ENCODE results near the gene TMEM190. TPM values are rescaled to one million over a fixed set of nuclear protein-coding genes. Genes with fewer than 3 reads are reported as not detected.

Gene TMEM190
- total and polyA plus RNA-seq, 2 of the 8 experiments (the other 6 are each of a cell fraction or from before 2014, with no cell fraction given): 1.6 TPM; not detected in 1

DNA sequence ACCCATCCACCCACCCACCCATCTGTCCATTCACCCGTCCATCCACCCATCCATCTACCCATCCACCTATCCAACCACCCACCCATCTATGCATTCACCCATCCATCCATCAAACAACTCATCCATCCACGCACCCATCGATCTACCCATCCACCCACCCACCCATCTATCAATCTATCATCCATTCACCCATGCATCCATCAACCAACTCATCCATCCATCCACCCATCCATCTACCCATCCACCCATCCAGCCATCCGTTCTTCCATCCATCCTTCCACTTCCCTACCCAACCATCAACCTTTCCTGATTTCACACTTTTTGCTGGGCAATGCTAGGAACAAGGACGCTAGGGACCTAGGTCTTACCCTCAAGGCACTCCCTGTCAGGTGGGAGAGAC, 5.4 kb downstream of the TMEM190 start (continued):
- no peak for TF ChIP-seq NRF1 (IDR thresholded peaks at IDR 0.05; ENCODE audit: low read depth, low read length)
- no peak for TF ChIP-seq YY1 (IDR thresholded peaks at IDR 0.05; ENCODE audit: low read depth, low read length)
- TF ChIP-seq, protein P1, sequence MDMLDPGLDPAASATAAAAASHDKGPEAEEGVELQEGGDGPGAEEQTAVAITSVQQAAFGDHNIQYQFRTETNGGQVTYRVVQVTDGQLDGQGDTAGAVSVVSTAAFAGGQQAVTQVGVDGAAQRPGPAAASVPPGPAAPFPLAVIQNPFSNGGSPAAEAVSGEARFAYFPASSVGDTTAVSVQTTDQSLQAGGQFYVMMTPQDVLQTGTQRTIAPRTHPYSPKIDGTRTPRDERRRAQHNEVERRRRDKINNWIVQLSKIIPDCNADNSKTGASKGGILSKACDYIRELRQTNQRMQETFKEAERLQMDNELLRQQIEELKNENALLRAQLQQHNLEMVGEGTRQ (IDR thresholded peaks at IDR 0.05; ENCODE audit: low read length): no peak
- TF ChIP-seq HDAC6 (IDR thresholded peaks at IDR 0.05; ENCODE audit: low read depth, low read length): no peak
- no peak for TF ChIP-seq MAFK (IDR thresholded peaks at IDR 0.05; ENCODE audit: low read depth, low read length)
- no peak for TF ChIP-seq KDM4A (IDR thresholded peaks at IDR 0.05; ENCODE audit: low read depth, low read length, severe bottlenecking)
- TF ChIP-seq, protein P2, sequence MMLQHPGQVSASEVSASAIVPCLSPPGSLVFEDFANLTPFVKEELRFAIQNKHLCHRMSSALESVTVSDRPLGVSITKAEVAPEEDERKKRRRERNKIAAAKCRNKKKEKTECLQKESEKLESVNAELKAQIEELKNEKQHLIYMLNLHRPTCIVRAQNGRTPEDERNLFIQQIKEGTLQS (IDR thresholded peaks at IDR 0.05; ENCODE audit: insufficient read depth, low read depth, low read length): no peak
